Breast epithelium (tissue), 3 donors: ENCODE data around the gene HIPK4.

ENCODE experiments used
- CTCF ChIP-seq, 3 donors: fragments of 450-650 bp; IDR thresholded peaks; one replicate each; pipeline ENCODE4 v1.5.1; 2016 to 2017; ENCODE audit warnings: antibody characterized with exemption in 3 of 3, mild to moderate bottlenecking in 3 of 3, moderate library complexity in 3 of 3
- POLR2A ChIP-seq: fragments of 450-650 bp; IDR thresholded peaks from one replicate; pipeline ENCODE4 v1.6.1; 2016; ENCODE audit warnings: antibody characterized with exemption, mild to moderate bottlenecking, moderate library complexity
- POLR2AphosphoS5 ChIP-seq, 3 donors: sonication (generic); formaldehyde crosslinking; IDR thresholded peaks; one replicate each; pipeline ENCODE4 v1.6.1; 2017; ENCODE audit warnings: antibody characterized with exemption in 3 of 3

GRCh38 chr19:40337594-40337993, 52.4 kb downstream of the HIPK4 start:
- TF ChIP-seq CTCF (IDR thresholded peaks at IDR 0.05): no peak
- no peak for TF ChIP-seq POLR2AphosphoS5 (IDR thresholded peaks at IDR 0.05)
- no peak for TF ChIP-seq POLR2A
